MM.1S (cell line): ENCODE measurements around the gene HOXD1.
A peak's percentile ranks its signal among the peaks of the same experiment; 100 is the strongest.

Experiments used
- DNase-seq: peaks from one replicate; pipeline ENCODE4 v3.0.0-alpha.2; 2015
- H2AFZ ChIP-seq: fragments of 300-600 bp; sonication (generic); 2 replicates; pipeline ENCODE4 v1.6.0; 2016; ENCODE audit warnings: antibody characterized with exemption, low read length
- H3F3A ChIP-seq: fragments of 300-600 bp; sonication (generic); 2 replicates; pipeline ENCODE4 v1.6.1; 2016; ENCODE audit warnings: mild to moderate bottlenecking, antibody characterized with exemption, low read length, moderate library complexity, mixed read lengths; ENCODE audit not compliant: insufficient read depth
- H3K27ac ChIP-seq: fragments of 300-600 bp; sonication (generic); 2 replicates; pipeline ENCODE4 v1.5.1; 2016; ENCODE audit warnings: mild to moderate bottlenecking, low read length
- H3K27me3 ChIP-seq: fragments of 300-600 bp; sonication (generic); replicated peaks from 2 replicates; pipeline ENCODE4 v1.6.0; 2016; ENCODE audit warnings: low read length; ENCODE audit not compliant: insufficient read depth
- H3K36me3 ChIP-seq: fragments of 300-600 bp; sonication (generic); replicated peaks from 2 replicates; pipeline ENCODE4 v1.6.1; 2016; ENCODE audit warnings: mild to moderate bottlenecking, low read length, mixed read lengths; ENCODE audit not compliant: insufficient read depth
- H3K4me1 ChIP-seq: fragments of 300-600 bp; sonication (generic); 2 replicates; pipeline ENCODE4 v1.6.1; 2016; ENCODE audit warnings: low read length, mixed read lengths
- H3K4me2 ChIP-seq: fragments of 300-600 bp; sonication (generic); 2 replicates; pipeline ENCODE4 v1.6.0; 2016; ENCODE audit warnings: low read depth, low read length
- H3K4me3 ChIP-seq: fragments of 300-600 bp; sonication (generic); 2 replicates; pipeline ENCODE4 v1.5.1; 2016; ENCODE audit warnings: low read length, mixed read lengths
- H3K79me2 ChIP-seq: fragments of 300-600 bp; sonication (generic); 2 replicates; pipeline ENCODE4 v1.6.1; 2016; ENCODE audit warnings: mixed run types, low read length, mixed read lengths
- H3K9ac ChIP-seq: fragments of 300-600 bp; sonication (generic); 2 replicates; pipeline ENCODE4 v1.6.1; 2016; ENCODE audit warnings: low read length, mixed read lengths
- H3K9me2 ChIP-seq: fragments of 300-600 bp; sonication (generic); replicated peaks from 2 replicates; pipeline ENCODE4 v1.6.1; 2016; ENCODE audit warnings: mild to moderate bottlenecking, low read length, mixed read lengths; ENCODE audit not compliant: insufficient read depth
- H3K9me3 ChIP-seq: fragments of 300-600 bp; sonication (generic); replicated peaks from 2 replicates; pipeline ENCODE4 v1.6.1; 2016; ENCODE audit warnings: mild to moderate bottlenecking, low read length, mixed read lengths; ENCODE audit not compliant: insufficient read depth
- H4K20me1 ChIP-seq: fragments of 300-600 bp; sonication (generic); 2 replicates; pipeline ENCODE4 v1.6.1; 2016; ENCODE audit warnings: mild to moderate bottlenecking, low read length, moderate library complexity, mixed read lengths; ENCODE audit not compliant: insufficient read depth
- CTCF ChIP-seq: fragments of 300-600 bp; sonication (generic); IDR thresholded peaks from 2 replicates; pipeline ENCODE4 v1.5.1; 2016; ENCODE audit warnings: antibody characterized with exemption, low read length, mixed read lengths
- EZH2 ChIP-seq: fragments of 300-600 bp; sonication (generic); optimal IDR thresholded peaks from 2 replicates; pipeline ENCODE3; 2017; ENCODE audit warnings: low read depth, mild to moderate bottlenecking, antibody characterized with exemption, low read length, mixed read lengths
- EZH2phosphoT487 ChIP-seq: fragments of 300-600 bp; sonication (generic); IDR thresholded peaks from 2 replicates; pipeline ENCODE4 v1.6.1; 2018; ENCODE audit warnings: antibody characterized with exemption, low read length

The HOXD1 gene

DNA sequence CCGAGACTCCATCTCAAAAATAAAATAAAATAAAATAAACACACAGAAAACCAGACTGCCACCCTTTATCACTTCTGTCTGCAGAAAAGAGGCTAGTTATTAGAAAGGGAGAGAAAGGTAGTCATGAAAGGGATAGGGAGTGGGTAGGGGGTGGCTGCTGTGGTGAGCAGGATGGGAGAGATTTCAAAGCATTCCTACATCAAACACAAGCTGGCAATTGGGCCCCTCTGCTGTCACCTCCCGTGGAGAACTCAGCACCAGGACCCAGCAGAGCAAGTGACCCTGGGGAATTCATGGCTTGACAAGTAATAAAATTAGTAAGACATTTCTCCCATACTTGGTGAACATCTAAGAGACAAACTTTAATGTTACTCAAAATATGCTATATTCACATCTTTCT is 3.7 kb upstream of the HOXD1 start:
- H3K79me2 ChIP-seq = no peaks in the 10 kb centered on the region
- H3K27me3 ChIP-seq = no peaks in the 10 kb centered on the region
- no peak for TF ChIP-seq EZH2phosphoT487
- no peak for TF ChIP-seq CTCF
- TF ChIP-seq EZH2 = no peak
- no peak overlapping the region for H3K27ac ChIP-seq
- H3K9ac ChIP-seq = no peak overlapping the region
- no peak for DNase-seq
- no peaks in the 10 kb centered on the region for H3K9me3 ChIP-seq
- no peak overlapping the region for H3K4me2 ChIP-seq
- H3K4me3 ChIP-seq = no peak overlapping the region
- H2AFZ ChIP-seq = no peak overlapping the region
- no peaks in the 10 kb centered on the region for H4K20me1 ChIP-seq
- H3K36me3 ChIP-seq = no peaks in the 10 kb centered on the region
- no peaks in the 10 kb centered on the region for H3K4me1 ChIP-seq
- H3F3A ChIP-seq = no peaks in the 10 kb centered on the region
- no peaks in the 10 kb centered on the region for H3K9me2 ChIP-seq

DNA sequence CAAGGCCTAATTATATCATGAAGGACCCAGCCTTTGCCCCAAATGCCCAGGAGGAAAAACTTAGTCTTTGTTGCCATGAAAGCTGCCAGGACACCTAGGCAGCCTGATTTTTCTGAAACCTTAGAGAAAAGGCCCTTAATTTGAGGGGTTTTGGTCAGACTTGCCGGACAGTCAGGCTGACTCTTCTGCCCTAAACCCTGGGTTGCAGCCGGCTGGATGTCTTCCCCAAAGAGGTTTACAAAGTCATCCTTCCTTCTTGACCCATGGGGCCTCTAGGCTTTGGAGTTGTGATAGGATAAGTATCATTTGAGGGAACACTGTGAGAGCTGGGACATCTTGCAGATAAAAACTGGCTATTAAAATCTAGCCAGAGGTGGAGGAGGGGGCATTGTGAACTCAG is 2.4 kb upstream of the HOXD1 start:
- Histone ChIP-seq H3K36me3 (no peaks in the 10 kb centered on the region), H3K4me2 (no peak overlapping the region), H3F3A (no peaks in the 10 kb centered on the region), H3K9me2 (no peaks in the 10 kb centered on the region), H2AFZ (no peak overlapping the region), H3K27me3 (no peaks in the 10 kb centered on the region), H3K79me2 (no peaks in the 10 kb centered on the region), H3K4me1 (no peaks in the 10 kb centered on the region), H3K9ac (no peak overlapping the region), H3K27ac (no peak overlapping the region), H3K9me3 (no peaks in the 10 kb centered on the region), H4K20me1 (no peaks in the 10 kb centered on the region), H3K4me3 (no peak overlapping the region)
- DNase-seq = no peak
- TF ChIP-seq CTCF (no peak), EZH2 (no peak), EZH2phosphoT487 (no peak)

DNA sequence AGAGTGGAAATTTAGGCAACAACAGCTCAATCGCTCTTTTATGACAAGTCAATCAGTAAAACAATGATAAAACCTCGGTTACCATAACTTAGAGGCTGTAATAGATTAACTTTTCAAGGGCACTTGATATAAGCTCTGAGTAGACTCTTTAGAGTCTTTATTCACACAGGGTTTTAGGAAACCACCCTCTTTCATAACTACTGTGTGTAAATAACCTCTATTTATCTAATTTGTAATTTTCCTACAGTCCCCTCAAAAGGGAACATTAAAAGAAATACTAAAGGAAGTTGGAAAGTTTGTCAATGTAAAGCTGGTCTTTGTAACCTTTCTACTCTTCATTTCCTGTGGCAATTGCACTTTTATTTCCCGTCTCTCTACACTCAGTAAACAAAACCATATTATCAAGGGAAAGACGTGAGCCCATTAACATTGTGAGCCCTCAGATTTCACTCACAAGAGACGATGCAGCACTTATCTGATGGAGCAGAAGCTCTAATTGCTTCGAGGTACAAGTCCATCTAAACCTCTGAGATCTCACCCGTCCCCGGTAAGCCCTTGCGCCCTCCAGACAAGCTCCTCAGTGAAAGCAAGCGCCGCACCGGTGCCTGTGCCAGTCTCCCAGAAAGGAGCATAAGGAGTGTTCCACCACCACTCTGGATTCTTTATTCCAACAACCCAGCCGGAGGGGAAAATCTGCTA is 1.1 kb upstream of the HOXD1 start:
- H3K9me3 ChIP-seq = no peaks in the 10 kb centered on the region
- H3K4me1 ChIP-seq = no peaks in the 10 kb centered on the region
- H3K79me2 ChIP-seq = no peaks in the 10 kb centered on the region
- H3K4me3 ChIP-seq = peak overlapping the region; percentile 73
- peak overlapping the region; percentile 73 for H3K4me2 ChIP-seq
- TF ChIP-seq EZH2 (no peak), EZH2phosphoT487 (no peak), CTCF (no peak)
- DNase-seq = no peak
- no peaks in the 10 kb centered on the region for H4K20me1 ChIP-seq
- H3K36me3 ChIP-seq = no peaks in the 10 kb centered on the region
- no peak overlapping the region for H3K27ac ChIP-seq
- H3K27me3 ChIP-seq = no peaks in the 10 kb centered on the region
- H3K9ac ChIP-seq = no peak overlapping the region
- H3F3A ChIP-seq = no peaks in the 10 kb centered on the region
- peak overlapping the region; percentile 83 for H2AFZ ChIP-seq
- H3K9me2 ChIP-seq = no peaks in the 10 kb centered on the region
